Measurements from ENCODE around the gene ADAMTS14.
A peak's percentile ranks its signal among the peaks of the same experiment; 100 is the strongest.
"Not testable (repeated sequence)": the region's sequence is repeated elsewhere in the genome, so short reads cannot be mapped to it uniquely, and the experiment has no call there.

The ADAMTS14 gene

GRCh38 chr10:70656489-70656888, 15.8 kb upstream of the ADAMTS14 start:
- peak; percentile 41 for DNase-seq (ENCODE audit: low read depth)

GRCh38 chr10:70657041-70657440, 15.3 kb upstream of the ADAMTS14 start:
- DNase-seq (ENCODE audit: low read depth), result no peak

GRCh38 chr10:70658582-70659136, 13.6 kb upstream of the ADAMTS14 start:
- no peak for DNase-seq (ENCODE audit: low read depth)

- DNase-seq (ENCODE audit: low read depth), result no peak
Observed at GRCh38 chr10:70659306-70659705, 13.0 kb upstream of the ADAMTS14 start.

- DNase-seq (ENCODE audit: low read depth), result no peak
Observed at GRCh38 chr10:70660722-70661121, 11.6 kb upstream of the ADAMTS14 start.

- no peak for DNase-seq (ENCODE audit: low read depth)
Observed at GRCh38 chr10:70661623-70662361, 10.5 kb upstream of the ADAMTS14 start.

- DNase-seq (ENCODE audit: low read depth), result no peak
Observed at GRCh38 chr10:70662362-70663220, 9.7 kb upstream of the ADAMTS14 start.

- DNase-seq (ENCODE audit: low read depth), result not testable (repeated sequence)
Observed at GRCh38 chr10:70663458-70664409, 8.6 kb upstream of the ADAMTS14 start.

- DNase-seq (ENCODE audit: low read depth), result no peak
Observed at GRCh38 chr10:70664702-70665195, 7.6 kb upstream of the ADAMTS14 start.

GRCh38 chr10:70666960-70667798, 5.1 kb upstream of the ADAMTS14 start:
- DNase-seq (ENCODE audit: low read depth), result no peak

- not testable (repeated sequence) for DNase-seq (ENCODE audit: low read depth)
Observed at GRCh38 chr10:70667818-70668217, 4.5 kb upstream of the ADAMTS14 start.

- DNase-seq (ENCODE audit: low read depth), result no peak
Observed at GRCh38 chr10:70668454-70668970, 3.8 kb upstream of the ADAMTS14 start.

- DNase-seq (ENCODE audit: low read depth), result no peak
Observed at GRCh38 chr10:70669015-70669414, 3.3 kb upstream of the ADAMTS14 start.

GRCh38 chr10:70669732-70670317, 2.5 kb upstream of the ADAMTS14 start:
- DNase-seq (ENCODE audit: low read depth), result no peak

- no peak for DNase-seq (ENCODE audit: low read depth)
Observed at GRCh38 chr10:70671619-70672164, 614 bp upstream of the ADAMTS14 start.

GRCh38 chr10:70673043-70673928, 980 bp downstream of the ADAMTS14 start:
- no peak for DNase-seq (ENCODE audit: low read depth)

GRCh38 chr10:70673929-70674559, 1.7 kb downstream of the ADAMTS14 start:
- no peak for DNase-seq (ENCODE audit: low read depth)

Data from activated T-cell treated with anti-CD3 and anti-CD28 coated beads for 24 hours (primary cell).